GM12878 (cell line): Measurements from ENCODE around the gene RFLNA. TPM values are rescaled to one million over a fixed set of nuclear protein-coding genes. Genes with fewer than 3 reads are reported as not detected.

ENCODE experiments used
- ATAC-seq: fragments of 200-7000 bp; cut with Tn5 transposase; 3 replicates; pipeline ENCODE4 v1.9.1; 2020; ENCODE audit warnings: mild to moderate bottlenecking, moderate library complexity
- BruUV-seq: library from RNA; stranded (reverse); fragments of 400-500 nt; replicated peaks from 2 replicates; lab custom pipeline; 2021; lab: Mats Ljungman, UMichigan
- CTCF ChIA-PET: fragments of 300-600 bp; sonication (Branson Sonifier 250); formaldehyde crosslinking; extraction: SDS; loops from one replicate; lab custom pipeline; 2021; ENCODE audit warnings: inconsistent platforms; lab: Yijun Ruan, JAX
- POLR2A ChIA-PET: fragments of 350-600 bp; formaldehyde crosslinking; extraction: SDS; loops from one replicate; lab custom pipeline; 2021; ENCODE audit warnings: inconsistent platforms; lab: Charles Lee
- RAD21 ChIA-PET: fragments of 300-600 bp; sonication (Branson Sonifier 250); formaldehyde crosslinking; loops from one replicate; lab custom pipeline; 2023; ENCODE audit warnings: antibody characterized with exemption; ENCODE audit not compliant: unreplicated experiment; lab: Charles Lee
- SMC1A ChIA-PET: fragments of 300-600 bp; sonication (Branson Sonifier 250); formaldehyde crosslinking; loops from one replicate; lab custom pipeline; 2023; ENCODE audit not compliant: unreplicated experiment, uncharacterized antibody; lab: Charles Lee
- DNase-seq: peaks from one replicate; pipeline ENCODE4 v3.0.0-alpha.2; 2011; ENCODE audit warnings: low read depth, low spot score
- FAIRE-seq: peaks from 3 replicates; lab custom pipeline; 2011; peaks lifted over from hg19 to GRCh38; lab: Jason Lieb, UNC
- H2AFZ ChIP-seq: 2 replicates; pipeline ENCODE4 v1.6.0; 2011; ENCODE audit warnings: low read depth, low read length, control low read depth; ENCODE audit not compliant: control insufficient read depth
- H3K27ac ChIP-seq: 2 replicates; pipeline ENCODE4 v1.5.1; 2011; ENCODE audit warnings: control low read depth; ENCODE audit not compliant: control insufficient read depth, insufficient read depth
- H3K27me3 ChIP-seq, 2 experiments: replicated peaks in 1 of 2; 2 replicates each; pipeline versions ENCODE4 v1.6.0 to v1.6.1; 2011; ENCODE audit warnings: low read length in 1 of 2; ENCODE audit not compliant: control insufficient read depth in 2 of 2, insufficient read depth in 2 of 2
- H3K36me3 ChIP-seq, 2 experiments: 2 replicates each; pipeline ENCODE4 v1.5.1; 2011; ENCODE audit warnings: low read length in 1 of 2; ENCODE audit not compliant: control insufficient read depth in 2 of 2, insufficient read depth in 2 of 2
- H3K4me1 ChIP-seq: 2 replicates; pipeline ENCODE4 v1.6.1; 2011; ENCODE audit warnings: mild to moderate bottlenecking, low read length, moderate library complexity, mixed read lengths; ENCODE audit not compliant: control insufficient read depth, insufficient read depth
- H3K4me2 ChIP-seq: 2 replicates; pipeline ENCODE4 v1.6.0; 2011; ENCODE audit warnings: control low read depth; ENCODE audit not compliant: control insufficient read depth, insufficient read depth
- H3K4me3 ChIP-seq: fragments of 200-600 bp; sonication (generic); 2 replicates; pipeline ENCODE4 v1.5.1; 2016
- H3K79me2 ChIP-seq: 2 replicates; pipeline ENCODE4 v1.6.0; 2011; ENCODE audit warnings: low read length; ENCODE audit not compliant: control insufficient read depth, insufficient read depth
- H3K9ac ChIP-seq: 2 replicates; pipeline ENCODE4 v1.8.0; 2011; ENCODE audit warnings: low read length, control low read depth, mixed read lengths; ENCODE audit not compliant: control insufficient read depth, insufficient read depth
- H3K9me3 ChIP-seq: replicated peaks from 3 replicates; pipeline ENCODE4 v1.5.1; 2011; ENCODE audit warnings: mild to moderate bottlenecking, low read length; ENCODE audit not compliant: control insufficient read depth, insufficient read depth
- H4K20me1 ChIP-seq: 2 replicates; pipeline ENCODE4 v1.6.0; 2011; ENCODE audit not compliant: control insufficient read depth, insufficient read depth
- ASH2L ChIP-seq: fragments of 300-600, 200-600 bp; sonication (generic); IDR thresholded peaks from 2 replicates; pipeline ENCODE4 v1.6.1; 2017; ENCODE audit warnings: low read depth, mild to moderate bottlenecking, borderline replicate concordance
- CHD2 ChIP-seq: IDR thresholded peaks from 2 replicates; pipeline ENCODE4 v1.6.1; 2011; ENCODE audit warnings: low read depth, low read length, improper control_type of control experiment, borderline replicate concordance
- ETV6 ChIP-seq, 2 experiments: fragments of 450-650 bp in 1 of 2; IDR thresholded peaks in 1 of 2; conservative IDR thresholded peaks in 1 of 2; 2 replicates each; pipeline ENCODE4 v1.6.1; 2014; ENCODE audit warnings: antibody characterized with exemption in 1 of 2, borderline replicate concordance in 1 of 2, low read depth in 1 of 2, mild to moderate bottlenecking in 1 of 2, moderate library complexity in 1 of 2
- HCFC1 ChIP-seq: fragments of 150-350 bp; IDR thresholded peaks from 2 replicates; pipeline ENCODE4 v1.6.1; 2014; ENCODE audit warnings: low read length
- HDAC2 ChIP-seq: fragments of 200-600 bp; sonication (generic); IDR thresholded peaks from 2 replicates; pipeline ENCODE4 v1.6.1; 2017
- PAX8 ChIP-seq: fragments of 450-650 bp; IDR thresholded peaks from 2 replicates; pipeline ENCODE4 v1.6.1; 2017; ENCODE audit warnings: mild to moderate bottlenecking, moderate library complexity
- PRDM15 ChIP-seq: fragments of 450-650 bp; formaldehyde crosslinking; IDR thresholded peaks from 2 replicates; pipeline ENCODE4 v1.4.0; 2020; ENCODE audit warnings: mild to moderate bottlenecking, moderate library complexity
- RELA ChIP-seq: fragments of 450-650 bp; IDR thresholded peaks from 2 replicates; pipeline ENCODE4 v1.8.0; 2014; ENCODE audit warnings: borderline replicate concordance; ENCODE audit not compliant: partially characterized antibody
- SMARCA5 ChIP-seq: fragments of 450-650 bp; IDR thresholded peaks from 2 replicates; pipeline ENCODE4 v1.6.1; 2017; ENCODE audit warnings: mild to moderate bottlenecking
- TBL1XR1 ChIP-seq: IDR thresholded peaks from 2 replicates; pipeline ENCODE4 v1.6.1; 2012; ENCODE audit warnings: low read depth, low read length, improper control_type of control experiment
- TCF7 ChIP-seq: IDR thresholded peaks from 2 replicates; pipeline ENCODE4 v1.6.1; 2014; ENCODE audit warnings: antibody characterized with exemption, borderline replicate concordance
- YY1 ChIP-seq: IDR thresholded peaks from 2 replicates; pipeline ENCODE4 v1.6.1; 2011; ENCODE audit warnings: low read depth, mild to moderate bottlenecking, low read length
- WGBS: methylation state at CpG from one replicate; pipeline ENCODE4 v1.1.6; 2016; ENCODE audit warnings: low lambda C conversion rate; ENCODE audit not compliant: insufficient replicate concordance, insufficient coverage; ENCODE audit errors: missing lambda C conversion rate; 5-methylcytosine and 5-hydroxymethylcytosine counted together
- in situ Hi-C: fragments of 300-500 bp; cut with MboI; formaldehyde crosslinking; loops from 9 replicates; pipeline ENCODE4 v1.14.3; 2018; ENCODE audit warnings: mixed read lengths
- intact Hi-C: fragments of 100-400 bp; cut with micrococcal nuclease; formaldehyde crosslinking; loops from one replicate; pipeline ENCODE4 v1.14.2; 2022; ENCODE audit not compliant: unreplicated experiment
- polyA plus RNA-seq, 11 experiments: library from polyadenylated mRNA; depleted of rRNA in 4 of 11; unstranded in 6 of 11; stranded (reverse) in 5 of 11; fragments of >200 nt; fragmentation: Nextera tagmentation in 4 of 11; fragmentation: Illumina TruSeq in 1 of 11; extraction: Ambion mirVana in 4 of 11; extraction: Trizol in 1 of 11; gene quantifications; 1 replicate in 1 of 11; 2 replicates in 10 of 11; pipeline versions ENCODE4 v1.2.1 to v1.2.3, GENCODE V29; 2011 to 2016; ENCODE audit warnings: inconsistent platforms in 2 of 11, missing spikeins in 2 of 11, low read depth in 1 of 11
- total RNA-seq, 4 experiments: library from RNA; depleted of rRNA in 3 of 4; stranded (reverse); fragments of >200 nt in 3 of 4; fragmentation: Illumina TruSeq in 1 of 4; extraction: Trizol in 1 of 4; gene quantifications; 2 replicates each; pipeline versions ENCODE4 v1.2.1 to v1.2.3, GENCODE V29; 2013 to 2021
- TF ChIP-seq, protein P1 (sequence below): fragments of 450-650 bp; IDR thresholded peaks from 2 replicates; pipeline ENCODE4 v1.6.1; 2017; ENCODE audit warnings: mild to moderate bottlenecking, moderate library complexity

The RFLNA gene
- total and polyA plus RNA-seq, 10 of the 15 experiments (the other 5 are each of a cell fraction or from before 2014, with no cell fraction given): 0.08 TPM; not detected in 9

- TF ChIP-seq, protein P1, sequence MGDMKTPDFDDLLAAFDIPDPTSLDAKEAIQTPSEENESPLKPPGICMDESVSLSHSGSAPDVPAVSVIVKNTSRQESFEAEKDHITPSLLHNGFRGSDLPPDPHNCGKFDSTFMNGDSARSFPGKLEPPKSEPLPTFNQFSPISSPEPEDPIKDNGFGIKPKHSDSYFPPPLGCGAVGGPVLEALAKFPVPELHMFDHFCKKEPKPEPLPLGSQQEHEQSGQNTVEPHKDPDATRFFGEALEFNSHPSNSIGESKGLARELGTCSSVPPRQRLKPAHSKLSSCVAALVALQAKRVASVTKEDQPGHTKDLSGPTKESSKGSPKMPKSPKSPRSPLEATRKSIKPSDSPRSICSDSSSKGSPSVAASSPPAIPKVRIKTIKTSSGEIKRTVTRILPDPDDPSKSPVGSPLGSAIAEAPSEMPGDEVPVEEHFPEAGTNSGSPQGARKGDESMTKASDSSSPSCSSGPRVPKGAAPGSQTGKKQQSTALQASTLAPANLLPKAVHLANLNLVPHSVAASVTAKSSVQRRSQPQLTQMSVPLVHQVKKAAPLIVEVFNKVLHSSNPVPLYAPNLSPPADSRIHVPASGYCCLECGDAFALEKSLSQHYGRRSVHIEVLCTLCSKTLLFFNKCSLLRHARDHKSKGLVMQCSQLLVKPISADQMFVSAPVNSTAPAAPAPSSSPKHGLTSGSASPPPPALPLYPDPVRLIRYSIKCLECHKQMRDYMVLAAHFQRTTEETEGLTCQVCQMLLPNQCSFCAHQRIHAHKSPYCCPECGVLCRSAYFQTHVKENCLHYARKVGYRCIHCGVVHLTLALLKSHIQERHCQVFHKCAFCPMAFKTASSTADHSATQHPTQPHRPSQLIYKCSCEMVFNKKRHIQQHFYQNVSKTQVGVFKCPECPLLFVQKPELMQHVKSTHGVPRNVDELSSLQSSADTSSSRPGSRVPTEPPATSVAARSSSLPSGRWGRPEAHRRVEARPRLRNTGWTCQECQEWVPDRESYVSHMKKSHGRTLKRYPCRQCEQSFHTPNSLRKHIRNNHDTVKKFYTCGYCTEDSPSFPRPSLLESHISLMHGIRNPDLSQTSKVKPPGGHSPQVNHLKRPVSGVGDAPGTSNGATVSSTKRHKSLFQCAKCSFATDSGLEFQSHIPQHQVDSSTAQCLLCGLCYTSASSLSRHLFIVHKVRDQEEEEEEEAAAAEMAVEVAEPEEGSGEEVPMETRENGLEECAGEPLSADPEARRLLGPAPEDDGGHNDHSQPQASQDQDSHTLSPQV: no peak
- TF ChIP-seq SMARCA5 (no peak), TBL1XR1 (no peak)
Observed at GRCh38 chr12:124352839-124353238, 57.9 kb downstream of the RFLNA start (continued).

DNA sequence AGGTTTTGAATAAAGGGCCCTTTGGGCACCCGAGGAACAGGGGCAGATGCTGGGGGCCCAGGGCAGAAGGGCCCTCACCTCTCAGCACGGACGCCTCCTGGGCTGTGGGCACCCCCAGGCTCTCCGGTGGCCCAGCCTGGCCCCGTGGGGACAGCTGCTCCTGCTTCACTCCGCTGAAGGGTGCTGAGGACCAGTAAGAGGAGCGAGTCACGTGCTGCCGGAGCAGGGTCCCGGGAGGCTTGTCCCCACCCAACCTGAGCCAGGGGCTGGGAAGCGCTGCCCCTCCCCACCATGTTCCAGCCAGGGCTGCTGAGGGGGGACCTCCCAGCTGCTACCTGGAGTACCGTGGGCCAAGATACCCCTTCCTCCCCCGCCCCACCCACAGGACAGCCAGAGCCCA is 59.5 kb downstream of the RFLNA start:
- RAD21 ChIA-PET: no interaction called here
- no peaks in the 10 kb centered on the region for H3K4me1 ChIP-seq
- no TSS peak for BruUV-seq
- no peaks in the 10 kb centered on the region for H3K9me3 ChIP-seq
- no peaks in the 10 kb centered on the region for H3K27me3 ChIP-seq
- intact Hi-C loops: no loop called here
- no peak overlapping the region for H3K27ac ChIP-seq
- in situ Hi-C loops: loop anchor here (25.0 kb wide), 1 partner anchor 408 kb away; no protein-coding TSS in a partner anchor
- no peak overlapping the region for H3K4me2 ChIP-seq
- H3K4me3 ChIP-seq: no peak overlapping the region
- POLR2A ChIA-PET: no interaction called here
- H4K20me1 ChIP-seq: no peaks in the 10 kb centered on the region; the same call in 1 of the 2 replicates
- no peak overlapping the region for H2AFZ ChIP-seq
- DNase-seq: no peak
- H3K36me3 ChIP-seq: peaks cover 33 to 54% of the 10 kb centered on the region in 2 experiments; a peak in 3 of 4 replicates
- CTCF ChIA-PET: no interaction called here
- no peak for TF ChIP-seq CHD2
- no peak for TF ChIP-seq ASH2L
- TF ChIP-seq RELA: no peak
- no peak for TF ChIP-seq PAX8
- no peak for TF ChIP-seq HCFC1
- no peak for TF ChIP-seq TCF7
- no peak for TF ChIP-seq HDAC2
- no peak for TF ChIP-seq YY1
- TF ChIP-seq ETV6 (conservative IDR thresholded peaks at IDR 0.05 in 1 of 2, IDR thresholded peaks at IDR 0.05 in 1 of 2; ENCODE audit: borderline replicate concordance in 1 of 2, low read depth in 1 of 2): no peak
- TF ChIP-seq PRDM15 (CRISPR knock-in tag): no peak
- TF ChIP-seq, all 136 proteins: peak for 0
- no peak for FAIRE-seq
- WGBS: 95% methylated on average over 13 of the region's 13 CpGs
- no peak for ATAC-seq
- SMC1A ChIA-PET: no interaction called here
- Histone ChIP-seq H3K79me2 (no peaks in the 10 kb centered on the region), H3K9ac (no peak overlapping the region)
